SK-N-SH (cell line): ENCODE results near the gene TRNAU1AP. TPM values are rescaled to one million over a fixed set of nuclear protein-coding genes. Genes with fewer than 3 reads are reported as not detected.
"Not testable (repeated sequence)": the region's sequence is repeated elsewhere in the genome, so short reads cannot be mapped to it uniquely, and the experiment has no call there.

Source experiments
- CTCF ChIA-PET: fragments of 300-600, 350-600 bp; formaldehyde crosslinking; extraction: SDS; loops from one replicate; lab custom pipeline; 2021; lab: Yijun Ruan, JAX
- POLR2A ChIA-PET: fragments of 350-600 bp; sonication (Branson Sonifier 250); formaldehyde crosslinking; extraction: SDS; loops from one replicate; lab custom pipeline; 2020; ENCODE audit warnings: antibody characterized with exemption, inconsistent platforms; lab: Yijun Ruan, JAX
- DNase-seq: peaks from one replicate; pipeline ENCODE4 v3.0.0; 2012
- H2AFZ ChIP-seq: fragments of 200-600 bp; sonication (generic); 2 replicates; pipeline ENCODE4 v1.8.1; 2016; ENCODE audit warnings: antibody characterized with exemption, mild to moderate bottlenecking, low read depth
- H3F3A ChIP-seq: fragments of 200-600 bp; sonication (generic); replicated peaks from 2 replicates; pipeline ENCODE3; 2016; ENCODE audit warnings: antibody characterized with exemption, mild to moderate bottlenecking; ENCODE audit not compliant: insufficient read depth
- H3K27ac ChIP-seq, 2 experiments: fragments of 200-500 bp in 1 of 2; fragments of 200-600 bp in 1 of 2; sonication (Bioruptor generic) in 1 of 2; sonication (generic), shearing (Covaris generic) in 1 of 2; 2 replicates each; pipeline versions ENCODE4 v1.5.1 to v1.6.1; 2014 to 2016; ENCODE audit warnings: low read depth in 2 of 2, inconsistent platforms in 1 of 2, low read length in 1 of 2, mild to moderate bottlenecking in 1 of 2, mixed read lengths in 1 of 2
- H3K27me3 ChIP-seq: fragments of 200-600 bp; sonication (generic), shearing (Covaris generic); 2 replicates; pipeline ENCODE4 v1.6.1; 2016; ENCODE audit warnings: mixed run types; ENCODE audit not compliant: insufficient read depth
- H3K36me3 ChIP-seq, 2 experiments: fragments of 200-500 bp in 1 of 2; fragments of 200-600 bp in 1 of 2; sonication (Bioruptor generic) in 1 of 2; sonication (generic) in 1 of 2; replicated peaks in 1 of 2; 2 replicates each; pipeline versions ENCODE3 to v1.5.1; 2014 to 2016; ENCODE audit warnings: low read length in 1 of 2, mild to moderate bottlenecking in 1 of 2; ENCODE audit not compliant: insufficient read depth in 2 of 2, control insufficient read depth in 1 of 2
- H3K4me1 ChIP-seq, 2 experiments: fragments of 200-500 bp in 1 of 2; fragments of 200-600 bp in 1 of 2; sonication (Bioruptor generic) in 1 of 2; sonication (generic), shearing (Covaris generic) in 1 of 2; 2 replicates each; pipeline versions ENCODE4 v1.5.1 to v1.6.1; 2014 to 2016; ENCODE audit warnings: low read depth in 1 of 2, low read length in 1 of 2, mixed run types in 1 of 2; ENCODE audit not compliant: insufficient read depth in 2 of 2, control insufficient read depth in 1 of 2
- H3K4me2 ChIP-seq: fragments of 200-600 bp; sonication (generic), shearing (Covaris generic); 2 replicates; pipeline ENCODE4 v1.6.1; 2017; ENCODE audit warnings: mixed run types
- H3K4me3 ChIP-seq, 2 experiments: fragments of 200-500 bp in 1 of 2; fragments of 200-600 bp in 1 of 2; sonication (Bioruptor generic) in 1 of 2; sonication (generic), shearing (Covaris generic) in 1 of 2; 2 replicates each; pipeline versions ENCODE4 v1.5.1 to v1.8.1; 2014 to 2016; ENCODE audit warnings: low read depth in 2 of 2, inconsistent platforms in 1 of 2, low read length in 1 of 2, mild to moderate bottlenecking in 1 of 2, mixed read lengths in 1 of 2, moderate library complexity in 1 of 2
- H3K79me2 ChIP-seq: fragments of 200-600 bp; sonication (generic); 2 replicates; pipeline ENCODE4 v1.8.1; 2017; ENCODE audit warnings: mild to moderate bottlenecking; ENCODE audit not compliant: insufficient read depth
- H3K9ac ChIP-seq: fragments of 200-600 bp; sonication (generic); 2 replicates; pipeline ENCODE4 v1.6.1; 2017; ENCODE audit warnings: mixed run types
- H3K9me2 ChIP-seq: fragments of 200-600 bp; sonication (generic); 2 replicates; pipeline ENCODE4 v1.6.1; 2017; ENCODE audit warnings: mixed run types
- H3K9me3 ChIP-seq: fragments of 200-600 bp; sonication (generic); 2 replicates; pipeline ENCODE4 v1.6.1; 2017; ENCODE audit warnings: mixed run types, mild to moderate bottlenecking, moderate library complexity
- H4K20me1 ChIP-seq: fragments of 200-600 bp; sonication (generic); 2 replicates; pipeline ENCODE4 v1.6.1; 2017; ENCODE audit warnings: mild to moderate bottlenecking, mixed run types; ENCODE audit not compliant: insufficient read depth
- ELF1 ChIP-seq: IDR thresholded peaks from 2 replicates; pipeline ENCODE4 v1.4.0; 2012
- EP300 ChIP-seq, 2 experiments: IDR thresholded peaks; 2 replicates each; pipeline versions ENCODE4 v1.4.0 to v1.6.1; 2012; ENCODE audit warnings: borderline replicate concordance in 1 of 2, low read depth in 1 of 2, low read length in 1 of 2
- EZH2phosphoT487 ChIP-seq: fragments of 200-600 bp; sonication (generic); IDR thresholded peaks from 2 replicates; pipeline ENCODE4 v1.6.1; 2017; ENCODE audit warnings: low read depth, mixed run types, mild to moderate bottlenecking, antibody characterized with exemption, moderate library complexity, borderline replicate concordance
- GATA2 ChIP-seq: sonication (generic); formaldehyde crosslinking; IDR thresholded peaks from 2 replicates; pipeline ENCODE4 v1.5.0; 2020; ENCODE audit warnings: mild to moderate bottlenecking, missing genetic modification reagents
- MEF2A ChIP-seq: IDR thresholded peaks from 2 replicates; pipeline ENCODE4 v1.4.0; 2012; ENCODE audit warnings: low read depth, borderline replicate concordance
- POLR2AphosphoS5 ChIP-seq: IDR thresholded peaks from 2 replicates; pipeline ENCODE4 v1.6.1; 2012; ENCODE audit warnings: low read depth, low read length
- RAD21 ChIP-seq: IDR thresholded peaks from 2 replicates; pipeline ENCODE4 v1.6.1; 2012; ENCODE audit warnings: mild to moderate bottlenecking, low read length
- TCF12 ChIP-seq: IDR thresholded peaks from 2 replicates; pipeline ENCODE4 v1.4.0; 2012
- YY1 ChIP-seq: IDR thresholded peaks from 2 replicates; pipeline ENCODE4 v1.4.0; 2012; ENCODE audit warnings: low read depth, mild to moderate bottlenecking
- WGBS: methylation state at CpG from one replicate; pipeline ENCODE4 v1.1.6; 2017; ENCODE audit warnings: low lambda C conversion rate; 5-methylcytosine and 5-hydroxymethylcytosine counted together
- polyA plus RNA-seq, 3 experiments: library from polyadenylated mRNA; depleted of rRNA; stranded (reverse); fragments of >200 nt; gene quantifications; 2 replicates each; pipeline ENCODE4 v1.2.3, GENCODE V29; 2012
- TF ChIP-seq, protein P1 (sequence below): IDR thresholded peaks from 2 replicates; pipeline ENCODE4 v1.4.0; 2012; ENCODE audit warnings: low read depth
- TF ChIP-seq, protein P2 (sequence below): fragments of 200-600 bp; sonication (generic); IDR thresholded peaks from 2 replicates; pipeline ENCODE4 v1.6.1; 2017; ENCODE audit warnings: antibody characterized with exemption, mild to moderate bottlenecking, moderate library complexity

Gene TRNAU1AP
- polyA plus RNA-seq, 1 of the 3 experiments (the other 2 are of a cell fraction): 25.8 TPM

DNA sequence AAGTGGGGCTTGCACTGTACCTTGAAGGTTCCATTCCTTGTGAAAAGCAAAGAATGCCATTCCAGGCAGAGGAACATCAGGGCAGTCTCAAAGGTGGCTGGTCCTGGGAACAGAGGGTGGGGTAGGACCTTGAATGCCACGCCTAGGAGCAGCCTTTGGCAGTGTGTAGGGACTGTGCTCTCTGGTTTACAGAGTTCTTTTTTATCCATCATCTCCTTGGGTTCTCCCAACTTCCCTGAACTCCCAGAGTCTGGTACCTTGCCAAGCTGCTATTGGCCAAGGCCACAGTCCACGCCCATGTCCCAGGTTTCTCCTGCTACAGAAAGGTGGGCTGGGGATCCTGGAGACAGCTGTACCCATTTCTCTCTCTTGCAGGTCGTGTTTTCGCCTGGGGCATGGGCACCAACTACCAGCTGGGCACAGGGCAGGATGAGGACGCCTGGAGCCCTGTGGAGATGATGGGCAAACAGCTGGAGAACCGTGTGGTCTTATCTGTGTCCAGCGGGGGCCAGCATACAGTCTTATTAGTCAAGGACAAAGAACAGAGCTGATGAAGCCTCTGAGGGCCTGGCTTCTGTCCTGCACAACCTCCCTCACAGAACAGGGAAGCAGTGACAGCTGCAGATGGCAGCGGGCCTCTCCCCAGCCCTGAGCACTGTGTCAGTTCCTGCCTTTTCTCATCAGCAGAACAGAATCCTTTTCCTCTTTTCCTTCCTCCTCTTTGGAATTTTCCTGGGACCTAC lies 15.3 kb upstream of the TRNAU1AP start:
- WGBS: 77% methylated on average over 7 of the region's 8 CpGs
- POLR2A ChIA-PET: interaction anchor here (1.1 to 1.3 kb wide), 2 partner anchors 13 to 44 kb away, joined by 3 to 14 read pairs; no protein-coding TSS in a partner anchor

DNA sequence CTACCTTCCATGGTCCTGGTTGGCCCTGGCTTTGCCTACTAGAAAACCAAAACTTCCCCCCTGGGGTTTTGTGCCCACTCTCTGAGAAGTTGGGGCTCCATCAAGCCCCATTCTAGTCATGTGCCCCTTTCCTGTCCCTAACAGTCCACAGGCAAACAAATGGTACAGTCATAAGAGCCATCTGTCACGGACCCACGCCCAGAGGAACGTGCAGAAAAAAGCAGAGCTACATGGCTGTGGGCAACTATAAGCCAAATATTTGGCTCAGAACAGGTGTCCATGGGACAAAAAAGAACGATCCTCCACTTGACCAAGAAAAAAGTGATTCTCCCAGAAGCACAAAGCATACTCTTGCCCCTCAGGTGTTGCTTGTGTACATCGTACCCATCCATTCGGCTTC lies 14.6 kb upstream of the TRNAU1AP start:
- no peak overlapping the region for H2AFZ ChIP-seq
- H3K4me2 ChIP-seq: no peak overlapping the region
- no peak for DNase-seq
- H3K36me3 ChIP-seq: peaks cover 0 to 41% of the 10 kb centered on the region in 2 experiments
- no peaks in the 10 kb centered on the region for H3K27me3 ChIP-seq
- H4K20me1 ChIP-seq: no peaks in the 10 kb centered on the region
- no peaks in the 10 kb centered on the region for H3K9me3 ChIP-seq
- no peak overlapping the region for H3K4me3 ChIP-seq
- peaks cover 0 to 14% of the 10 kb centered on the region in 2 experiments; a peak in 1 of 4 replicates for H3K4me1 ChIP-seq
- no peak for TF ChIP-seq TCF12
- TF ChIP-seq, protein P1, sequence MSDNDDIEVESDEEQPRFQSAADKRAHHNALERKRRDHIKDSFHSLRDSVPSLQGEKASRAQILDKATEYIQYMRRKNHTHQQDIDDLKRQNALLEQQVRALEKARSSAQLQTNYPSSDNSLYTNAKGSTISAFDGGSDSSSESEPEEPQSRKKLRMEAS: no peak
- TF ChIP-seq MEF2A: no peak
- no peak for TF ChIP-seq YY1
- TF ChIP-seq ELF1: no peak
- TF ChIP-seq, all 33 proteins: peak for 0
- ChIA-PET CTCF (interaction anchor here (0.5 to 1.7 kb wide), 4 partner anchors 14 to 282 kb away, joined by 3 to 4 read pairs (median 3); no protein-coding TSS in a partner anchor), POLR2A (interaction anchor here (1.1 to 1.3 kb wide), 2 partner anchors 13 to 43 kb away, joined by 3 to 14 read pairs; no protein-coding TSS in a partner anchor)
- H3K27ac ChIP-seq: peak overlapping the region in 1 of 2 experiments; percentile 56; a peak in 2 of 4 replicates
- peaks cover 3% of the 10 kb centered on the region for H3F3A ChIP-seq
- H3K79me2 ChIP-seq: no peaks in the 10 kb centered on the region
- H3K9ac ChIP-seq: no peak overlapping the region
- no peaks in the 10 kb centered on the region for H3K9me2 ChIP-seq
- WGBS: 97% methylated on average over 6 of the region's 6 CpGs

More for the DNA sequence above, 15.3 kb upstream of the TRNAU1AP start:
- no peaks in the 10 kb centered on the region for H3K9me2 ChIP-seq
- peaks cover 0 to 41% of the 10 kb centered on the region in 2 experiments for H3K36me3 ChIP-seq
- H3K79me2 ChIP-seq: no peaks in the 10 kb centered on the region
- CTCF ChIA-PET: interaction anchor here (0.5 to 1.3 kb wide), 5 partner anchors 8 to 281 kb away, joined by 3 to 4 read pairs (median 3); no protein-coding TSS in a partner anchor
- no peak overlapping the region for H3K4me2 ChIP-seq
- no peak overlapping the region for H2AFZ ChIP-seq
- peak; percentile 70 for DNase-seq
- H3K9me3 ChIP-seq: no peaks in the 10 kb centered on the region
- H3K9ac ChIP-seq: no peak overlapping the region
- H3K4me3 ChIP-seq: no peak overlapping the region
- peaks cover 0 to 14% of the 10 kb centered on the region in 2 experiments; a peak in 1 of 4 replicates for H3K4me1 ChIP-seq
- TF ChIP-seq EP300 (IDR thresholded peaks at IDR 0.05; ENCODE audit: borderline replicate concordance in 1 of 2, low read depth in 1 of 2, low read length in 1 of 2) (peak in 1 of 2 experiments; percentile 58; a peak in 2 of 4 replicates), POLR2AphosphoS5 (no peak), GATA2 (CRISPR knock-in tag) (peak; percentile 64)
- H4K20me1 ChIP-seq: no peaks in the 10 kb centered on the region
- H3F3A ChIP-seq: peaks cover 3% of the 10 kb centered on the region
- H3K27ac ChIP-seq: peak overlapping the region in 1 of 2 experiments; percentile 56; a peak in 2 of 4 replicates
- no peaks in the 10 kb centered on the region for H3K27me3 ChIP-seq

DNA sequence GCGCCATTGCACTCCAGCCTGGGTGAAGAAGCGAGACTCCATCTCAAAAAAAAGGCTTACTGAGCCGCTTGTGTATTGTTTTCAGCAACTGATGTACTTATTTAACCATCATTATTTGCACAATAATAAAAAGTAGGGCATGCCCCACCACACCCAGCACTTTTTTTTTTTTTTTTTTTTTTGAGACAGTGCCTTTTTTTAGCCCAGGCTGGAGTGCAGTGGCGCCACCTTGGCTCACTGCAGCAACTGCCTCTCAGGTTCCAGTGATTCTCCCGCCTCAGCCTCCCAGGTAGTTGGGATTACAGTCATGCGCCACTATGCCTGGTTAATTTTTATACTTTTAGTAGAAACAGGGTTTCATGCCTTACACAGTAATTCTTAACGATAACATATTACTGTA lies 12.2 kb upstream of the TRNAU1AP start:
- Histone ChIP-seq H3K27me3 (no peaks in the 10 kb centered on the region), H3K27ac (no peak overlapping the region), H3K9ac (no peak overlapping the region), H3K79me2 (no peaks in the 10 kb centered on the region), H3K4me1 (peaks cover 0 to 14% of the 10 kb centered on the region in 2 experiments; a peak in 1 of 4 replicates), H3F3A (peaks cover 3% of the 10 kb centered on the region), H4K20me1 (no peaks in the 10 kb centered on the region), H2AFZ (no peak overlapping the region), H3K4me3 (no peak overlapping the region), H3K9me2 (no peaks in the 10 kb centered on the region), H3K4me2 (no peak overlapping the region), H3K36me3 (peaks cover 0 to 30% of the 10 kb centered on the region in 2 experiments), H3K9me3 (no peaks in the 10 kb centered on the region)
- POLR2A ChIA-PET: no interaction called here
- no peak for DNase-seq
- CTCF ChIA-PET: no interaction called here
- no peak for TF ChIP-seq EZH2phosphoT487
- TF ChIP-seq, protein P2, sequence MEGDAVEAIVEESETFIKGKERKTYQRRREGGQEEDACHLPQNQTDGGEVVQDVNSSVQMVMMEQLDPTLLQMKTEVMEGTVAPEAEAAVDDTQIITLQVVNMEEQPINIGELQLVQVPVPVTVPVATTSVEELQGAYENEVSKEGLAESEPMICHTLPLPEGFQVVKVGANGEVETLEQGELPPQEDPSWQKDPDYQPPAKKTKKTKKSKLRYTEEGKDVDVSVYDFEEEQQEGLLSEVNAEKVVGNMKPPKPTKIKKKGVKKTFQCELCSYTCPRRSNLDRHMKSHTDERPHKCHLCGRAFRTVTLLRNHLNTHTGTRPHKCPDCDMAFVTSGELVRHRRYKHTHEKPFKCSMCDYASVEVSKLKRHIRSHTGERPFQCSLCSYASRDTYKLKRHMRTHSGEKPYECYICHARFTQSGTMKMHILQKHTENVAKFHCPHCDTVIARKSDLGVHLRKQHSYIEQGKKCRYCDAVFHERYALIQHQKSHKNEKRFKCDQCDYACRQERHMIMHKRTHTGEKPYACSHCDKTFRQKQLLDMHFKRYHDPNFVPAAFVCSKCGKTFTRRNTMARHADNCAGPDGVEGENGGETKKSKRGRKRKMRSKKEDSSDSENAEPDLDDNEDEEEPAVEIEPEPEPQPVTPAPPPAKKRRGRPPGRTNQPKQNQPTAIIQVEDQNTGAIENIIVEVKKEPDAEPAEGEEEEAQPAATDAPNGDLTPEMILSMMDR: peak; percentile 32
- 0 out of 2 replicates have a peak, but pooled peaks have one; percentile 3 for TF ChIP-seq RAD21
- WGBS: 93% methylated on average over 7 of the region's 7 CpGs

DNA sequence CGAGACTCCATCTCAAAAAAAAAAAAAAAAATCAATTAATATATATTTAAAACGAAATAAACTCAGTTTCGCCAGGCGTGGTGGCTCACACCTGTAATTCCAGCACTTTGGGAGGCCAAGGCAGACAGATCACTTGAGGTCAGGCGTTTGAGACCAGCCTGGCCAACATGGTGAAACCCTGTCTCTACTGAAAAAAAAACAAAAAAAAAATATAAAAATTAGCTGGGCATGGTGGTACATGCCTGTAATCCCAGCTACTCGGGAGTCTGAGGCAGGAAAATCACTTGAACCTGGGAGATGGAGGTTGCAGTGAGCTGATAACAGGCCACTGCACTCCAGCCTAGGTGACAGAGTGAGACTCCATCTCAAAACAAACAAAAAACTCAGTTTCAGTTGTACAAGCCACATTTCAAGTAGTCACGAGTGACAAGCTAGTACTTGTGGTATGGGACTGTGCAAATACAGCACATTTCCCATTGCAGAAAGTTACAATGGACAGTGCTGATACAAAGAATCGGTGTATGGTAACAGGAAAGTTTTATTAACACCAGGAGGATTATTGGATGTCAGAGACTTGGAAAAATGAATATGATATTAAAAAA lies 11.4 kb upstream of the TRNAU1AP start:
- 91% methylated on average over 8 of the region's 8 CpGs for WGBS

More for the DNA sequence above, 11.4 kb upstream of the TRNAU1AP start:
- not testable (repeated sequence) for H3F3A ChIP-seq, DNase-seq, H2AFZ ChIP-seq, H3K9me2 ChIP-seq, H3K9me3 ChIP-seq, H4K20me1 ChIP-seq, H3K79me2 ChIP-seq, H3K27me3 ChIP-seq, H3K4me3 ChIP-seq, H3K4me2 ChIP-seq, H3K27ac ChIP-seq, H3K9ac ChIP-seq
- H3K36me3 ChIP-seq: peaks cover 0 to 21% of the 10 kb centered on the region in 2 experiments
- POLR2A ChIA-PET: interaction anchor here (1.0 kb wide), 1 partner anchor 42 kb away, joined by 3 read pairs; no protein-coding TSS in a partner anchor
- CTCF ChIA-PET: interaction anchor here (1.0 kb wide), 1 partner anchor 61 kb away, joined by 4 read pairs; no protein-coding TSS in a partner anchor
- peaks cover 0 to 14% of the 10 kb centered on the region in 2 experiments; a peak in 1 of 4 replicates for H3K4me1 ChIP-seq
